Gastrocnemius medialis (tissue), 4 donors: Measurements from ENCODE around the gene STRIP1.

ENCODE experiments used
- POLR2A ChIP-seq, 2 donors: fragments of 450-650 bp; IDR thresholded peaks; one replicate each; pipeline ENCODE4 v1.6.1; 2017; ENCODE audit warnings: antibody characterized with exemption in 2 of 2, mild to moderate bottlenecking in 2 of 2, moderate library complexity in 2 of 2
- TF ChIP-seq, protein P1 (sequence below), 5 experiments: fragments of 450-650 bp in 3 of 5; fragments of 200-600 bp in 2 of 5; sonication (generic) in 2 of 5; IDR thresholded peaks in 4 of 5; conservative IDR thresholded peaks in 1 of 5; 1 replicate in 4 of 5; 2 replicates in 1 of 5; pipeline ENCODE4 v1.5.1; 2016 to 2019; ENCODE audit warnings: antibody characterized with exemption in 5 of 5, mild to moderate bottlenecking in 3 of 5, moderate library complexity in 3 of 5

DNA sequence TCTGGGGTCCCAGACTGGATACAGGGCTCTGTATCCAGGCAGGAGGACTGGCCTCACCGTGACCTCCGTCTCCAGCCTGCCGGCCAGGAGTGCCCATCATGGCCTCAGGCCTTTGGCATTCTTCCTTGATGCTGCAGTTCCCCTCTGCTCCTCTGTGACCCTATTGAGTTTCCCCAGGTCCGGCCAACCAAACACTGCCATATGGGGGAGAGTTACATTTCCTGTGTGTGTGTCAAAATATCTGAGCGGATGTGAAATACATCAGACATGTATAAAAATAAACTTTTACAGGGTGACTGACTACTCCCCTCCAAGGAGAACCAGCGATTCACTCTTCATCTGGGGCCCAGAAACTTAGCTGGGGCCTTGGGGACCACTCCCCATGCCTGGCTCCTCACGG lies 67.7 kb downstream of the STRIP1 start:
- TF ChIP-seq, protein P1, sequence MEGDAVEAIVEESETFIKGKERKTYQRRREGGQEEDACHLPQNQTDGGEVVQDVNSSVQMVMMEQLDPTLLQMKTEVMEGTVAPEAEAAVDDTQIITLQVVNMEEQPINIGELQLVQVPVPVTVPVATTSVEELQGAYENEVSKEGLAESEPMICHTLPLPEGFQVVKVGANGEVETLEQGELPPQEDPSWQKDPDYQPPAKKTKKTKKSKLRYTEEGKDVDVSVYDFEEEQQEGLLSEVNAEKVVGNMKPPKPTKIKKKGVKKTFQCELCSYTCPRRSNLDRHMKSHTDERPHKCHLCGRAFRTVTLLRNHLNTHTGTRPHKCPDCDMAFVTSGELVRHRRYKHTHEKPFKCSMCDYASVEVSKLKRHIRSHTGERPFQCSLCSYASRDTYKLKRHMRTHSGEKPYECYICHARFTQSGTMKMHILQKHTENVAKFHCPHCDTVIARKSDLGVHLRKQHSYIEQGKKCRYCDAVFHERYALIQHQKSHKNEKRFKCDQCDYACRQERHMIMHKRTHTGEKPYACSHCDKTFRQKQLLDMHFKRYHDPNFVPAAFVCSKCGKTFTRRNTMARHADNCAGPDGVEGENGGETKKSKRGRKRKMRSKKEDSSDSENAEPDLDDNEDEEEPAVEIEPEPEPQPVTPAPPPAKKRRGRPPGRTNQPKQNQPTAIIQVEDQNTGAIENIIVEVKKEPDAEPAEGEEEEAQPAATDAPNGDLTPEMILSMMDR (IDR thresholded peaks at IDR 0.05 in 4 of 5, conservative IDR thresholded peaks at IDR 0.05 in 1 of 5): no peak
- no peak for TF ChIP-seq POLR2A (IDR thresholded peaks at IDR 0.05)
